NCI-H187 treated with DMSO at 0.1 percent for 48 hours (cell line): ENCODE measurements around the gene SLC7A5.
"Not testable (repeated sequence)": the region's sequence is repeated elsewhere in the genome, so short reads cannot be mapped to it uniquely, and the experiment has no call there.

Source experiments
- DNase-seq: peaks from one replicate; lab custom pipeline; 2025; lab: John Stamatoyannopoulos, UW

Gene SLC7A5

DNA sequence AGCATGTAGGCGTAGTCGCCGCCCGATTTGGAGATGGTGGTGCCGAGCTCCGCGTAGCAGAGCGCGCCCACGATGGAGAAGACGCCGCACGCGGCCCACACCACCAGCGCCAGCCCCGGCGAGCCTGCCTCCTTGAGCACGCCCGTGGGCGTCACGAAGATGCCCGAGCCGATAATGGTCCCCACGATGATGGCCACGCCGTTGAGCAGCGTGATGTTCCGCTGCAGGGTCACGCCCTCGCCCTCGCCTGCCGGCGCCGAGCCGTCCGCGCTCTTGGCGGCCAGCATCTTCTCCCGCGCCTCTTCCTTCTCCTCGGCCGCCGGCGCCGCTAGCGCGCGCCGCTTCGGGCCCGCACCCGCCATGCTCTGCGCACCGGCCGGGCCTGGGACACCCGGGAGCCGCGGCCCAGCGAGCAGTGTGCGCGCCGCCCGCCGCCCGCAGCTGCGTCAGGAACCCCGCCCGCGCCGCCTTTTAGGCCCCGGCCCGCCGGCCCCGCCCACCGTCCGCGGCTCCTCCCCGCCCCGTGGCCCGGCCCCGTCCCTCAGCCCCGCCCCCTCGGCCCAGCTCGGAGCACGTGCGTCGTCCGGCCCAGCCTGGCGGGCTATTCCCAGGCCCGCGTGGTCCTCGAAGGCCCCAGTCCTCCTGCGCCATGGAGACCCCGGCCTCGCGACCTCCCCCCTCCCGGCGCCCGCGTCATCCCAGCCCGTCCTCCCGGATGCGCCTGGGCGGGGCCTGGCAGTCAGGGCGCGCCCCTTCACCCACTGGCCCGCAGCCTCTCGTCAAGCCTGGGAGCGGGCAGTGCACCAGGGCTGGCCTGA, at the start of gene SLC7A5:
TSS of gene SLC7A5 (minus strand) at position 447 of the 818 bp plus-strand sequence. CDS start at position 362, 85 bp downstream.
- not testable (repeated sequence) for DNase-seq

- no peak for DNase-seq
Measured at GRCh38 chr16:87918338-87918737, 49.0 kb upstream of the SLC7A5 start.

GRCh38 chr16:87917503-87917902, 48.2 kb upstream of the SLC7A5 start:
- DNase-seq: no peak

DNA sequence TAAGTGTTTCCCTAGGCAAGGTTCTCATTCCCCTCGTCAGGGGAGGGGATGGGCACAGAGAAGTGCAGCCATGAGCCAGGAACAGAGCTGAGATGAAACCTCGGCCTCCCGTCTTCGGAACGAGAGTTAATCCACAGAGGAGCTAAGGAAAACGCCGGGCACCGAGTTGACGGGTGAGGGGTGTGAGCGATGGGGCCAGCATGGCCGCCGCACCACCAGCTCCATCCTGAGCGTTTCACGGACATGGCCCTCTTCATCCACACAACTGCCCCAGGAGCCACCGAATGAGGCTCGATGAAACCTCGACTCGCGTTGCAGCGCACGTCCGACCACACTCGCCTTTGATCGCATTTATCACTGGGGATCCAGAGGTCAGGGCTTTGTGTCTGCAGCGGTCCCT, 45.5 kb upstream of the SLC7A5 start:
- DNase-seq: no peak

DNA sequence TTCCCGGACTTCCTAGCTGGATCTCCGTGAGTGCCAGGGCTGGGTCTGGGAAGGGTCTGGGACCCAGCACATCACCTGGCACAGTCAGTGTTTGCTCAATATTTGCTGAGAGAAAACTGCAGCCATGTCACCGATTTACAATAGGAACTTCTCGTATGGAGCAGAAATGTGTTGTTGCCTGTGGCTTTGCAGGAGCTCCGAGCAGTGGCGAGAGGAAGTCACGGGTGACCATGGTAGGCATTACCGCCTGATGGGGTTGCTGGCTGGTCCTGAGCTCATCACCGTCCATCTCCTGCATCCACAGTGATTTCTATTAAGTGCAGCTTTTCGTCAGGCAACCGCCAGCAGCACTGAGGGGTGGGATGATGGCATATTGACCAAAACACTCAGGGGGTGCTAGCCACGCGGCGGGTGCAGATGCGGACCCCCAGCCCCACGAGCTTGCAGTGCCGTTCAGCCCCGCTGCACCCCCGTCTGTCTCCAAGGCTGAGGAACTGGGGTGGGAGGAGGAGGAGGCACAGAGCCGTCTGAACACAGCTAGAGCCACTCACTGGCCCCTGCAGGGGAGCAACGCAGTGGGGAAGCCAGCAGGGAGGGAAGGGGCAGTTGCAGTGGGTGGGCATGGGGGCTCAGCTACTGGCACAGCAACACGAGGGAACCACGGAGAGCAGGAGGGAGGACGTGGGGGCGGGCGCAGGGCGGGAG, 44.9 kb upstream of the SLC7A5 start:
- not testable (repeated sequence) for DNase-seq

DNA sequence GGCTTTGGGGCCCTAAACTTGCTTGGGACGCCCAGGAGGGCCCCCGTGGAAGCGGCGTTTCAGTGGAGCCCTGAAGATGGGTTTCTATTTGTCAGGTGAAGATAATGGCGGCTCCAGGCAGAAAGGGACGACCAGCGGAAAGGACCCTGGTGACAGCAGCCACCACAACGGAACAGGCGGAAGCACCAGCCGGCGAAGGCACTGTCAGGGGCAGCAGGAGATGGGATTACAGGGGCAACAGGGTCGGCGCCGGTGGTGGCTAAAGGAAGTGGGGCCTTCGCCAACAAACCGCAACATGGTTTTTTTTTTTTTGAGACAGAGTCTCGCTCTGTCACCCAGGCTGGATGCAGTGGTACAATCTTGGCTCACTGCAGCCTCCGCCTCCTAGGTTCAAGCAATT, 43.4 kb upstream of the SLC7A5 start:
- DNase-seq: not testable (repeated sequence)

DNA sequence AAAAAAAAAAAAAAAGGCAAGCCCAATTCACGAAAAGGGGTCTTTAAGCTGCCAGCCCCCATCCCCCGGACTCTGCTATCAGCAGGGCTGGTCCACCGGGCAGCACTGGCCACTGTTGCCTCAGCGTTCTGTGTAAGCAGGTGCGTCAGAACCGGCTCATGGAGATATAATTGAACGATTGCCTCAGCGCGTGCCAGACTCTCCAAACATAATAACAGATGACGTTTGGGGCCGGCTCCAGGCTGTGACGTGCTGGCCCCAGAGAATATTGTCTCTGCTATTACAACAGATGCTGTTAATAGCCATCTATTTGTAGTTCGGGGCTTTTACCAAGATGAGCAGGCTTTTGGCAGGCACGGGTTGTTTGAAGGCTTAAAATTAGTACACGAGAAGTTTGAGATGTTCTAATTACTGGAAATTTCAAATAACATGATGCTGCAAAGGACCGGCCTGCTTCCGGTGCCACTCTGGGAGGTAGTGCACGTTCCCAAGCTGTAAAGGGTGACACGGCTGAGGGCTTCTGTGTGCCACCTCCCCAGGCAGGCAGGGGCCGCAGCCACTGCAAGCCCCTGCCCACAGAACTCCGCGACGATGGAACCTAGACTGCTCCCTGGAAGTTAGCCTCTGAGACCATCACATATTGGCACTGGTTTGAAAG, 41.9 kb upstream of the SLC7A5 start:
- DNase-seq: not testable (repeated sequence)

GRCh38 chr16:87909203-87909935, 40.1 kb upstream of the SLC7A5 start:
- DNase-seq: not testable (repeated sequence)

DNA sequence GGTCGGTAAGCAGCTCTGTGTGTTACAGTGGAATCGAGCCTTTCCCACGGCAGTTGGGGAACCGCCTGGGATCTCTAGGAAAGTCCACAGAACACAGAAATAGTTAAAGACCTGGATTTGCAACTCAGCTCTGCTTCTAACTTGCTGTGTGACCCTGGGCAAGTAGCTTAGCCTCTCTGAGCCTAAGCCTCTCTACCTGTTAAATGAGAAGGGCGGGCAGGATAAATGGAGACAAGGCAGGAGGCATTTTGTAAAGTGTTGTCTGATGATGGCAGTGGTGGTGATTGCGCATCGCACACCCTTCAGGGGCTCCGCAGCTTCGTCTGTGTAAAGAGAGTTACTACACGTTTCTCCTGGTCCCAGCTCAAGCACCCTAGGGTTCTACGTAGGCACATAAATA, 38.8 kb upstream of the SLC7A5 start:
- DNase-seq: not testable (repeated sequence)

DNA sequence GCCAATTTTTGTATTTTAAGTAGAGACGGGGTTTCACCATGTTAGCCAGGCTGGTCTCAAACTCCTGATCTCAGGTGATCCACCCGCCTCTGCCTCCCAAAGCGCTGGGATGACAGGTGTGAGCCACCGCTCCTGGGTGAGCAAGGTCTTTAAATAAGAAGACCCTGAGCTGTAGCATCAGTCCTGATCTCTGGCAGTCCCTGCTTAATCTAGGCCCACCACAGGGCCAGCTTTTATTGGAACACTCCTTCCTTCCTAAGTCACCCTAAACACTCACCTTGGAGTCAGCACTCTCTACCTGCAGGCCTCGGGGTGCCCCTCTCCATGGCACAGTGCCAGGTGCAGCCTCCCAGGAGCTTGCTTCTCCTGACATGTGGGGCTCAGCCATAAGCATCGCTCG, 36.2 kb upstream of the SLC7A5 start:
- not testable (repeated sequence) for DNase-seq

GRCh38 chr16:87904963-87905362, 35.7 kb upstream of the SLC7A5 start:
- not testable (repeated sequence) for DNase-seq

GRCh38 chr16:87900489-87900888, 31.2 kb upstream of the SLC7A5 start:
- not testable (repeated sequence) for DNase-seq

GRCh38 chr16:87897521-87898505, 28.5 kb upstream of the SLC7A5 start:
- no peak for DNase-seq

DNA sequence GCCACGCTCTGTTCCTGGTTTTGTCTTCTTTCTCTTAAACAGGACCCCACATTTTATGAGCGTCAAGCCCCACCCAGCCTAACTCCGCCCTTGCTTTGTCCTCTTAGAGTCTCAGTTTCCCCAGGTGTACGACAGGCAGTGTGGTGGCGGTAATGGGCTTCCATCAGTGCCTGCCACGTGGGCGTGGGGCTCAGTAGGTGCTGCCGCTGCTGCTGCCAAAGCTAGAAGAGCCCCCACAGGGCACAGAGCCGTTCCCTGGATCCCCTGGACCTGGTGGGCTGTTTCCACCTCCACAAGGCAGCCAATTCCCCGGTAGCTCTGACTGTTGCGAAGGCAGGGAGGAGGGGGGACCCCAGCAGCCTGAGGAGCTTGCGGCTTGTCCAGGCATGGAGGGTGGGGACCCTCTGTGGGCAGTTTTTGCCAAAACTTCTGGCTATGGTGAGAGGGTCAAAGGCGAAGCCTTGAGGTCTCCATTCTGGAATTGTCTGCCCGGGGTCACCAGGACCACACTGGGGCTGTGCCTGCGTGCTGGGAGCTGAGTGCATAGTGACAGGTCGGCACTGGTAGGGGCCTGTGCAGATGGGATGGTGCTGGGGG, 27.7 kb upstream of the SLC7A5 start:
- not testable (repeated sequence) for DNase-seq

DNA sequence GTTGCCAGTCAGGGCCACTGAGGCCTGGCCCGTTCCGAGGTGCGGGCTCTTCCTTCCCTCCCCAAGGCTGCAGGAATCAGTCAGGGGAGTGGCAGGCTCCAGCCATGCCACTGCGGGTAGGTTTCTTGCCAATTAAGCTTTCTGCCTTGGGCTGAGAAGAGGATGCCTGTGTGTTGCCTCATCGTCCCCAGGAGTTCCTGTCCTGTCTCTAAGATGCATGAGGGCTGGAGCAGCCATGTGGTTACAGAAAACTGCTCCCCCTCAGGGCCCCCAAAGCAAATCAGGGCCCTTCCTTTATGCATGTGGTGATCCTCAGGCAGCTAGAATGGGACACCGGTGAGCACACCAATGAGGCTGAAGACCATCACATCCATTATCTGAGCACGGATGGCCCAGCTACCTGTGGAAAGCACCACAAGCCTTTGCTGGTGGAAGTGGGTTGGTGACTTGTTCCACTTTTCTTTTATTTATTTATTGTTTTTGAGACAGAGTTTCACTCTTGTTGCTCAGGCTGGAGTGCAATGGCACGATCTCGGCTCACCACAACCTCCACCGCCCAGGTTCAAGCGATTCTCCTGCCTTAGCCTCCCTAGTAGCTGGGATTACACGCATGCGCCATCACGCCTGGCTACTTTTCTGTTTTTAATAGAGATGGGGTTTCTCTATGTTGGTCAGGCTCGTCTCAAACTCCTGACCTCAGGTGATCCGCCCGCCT, 27.0 kb upstream of the SLC7A5 start:
- DNase-seq: not testable (repeated sequence)

GRCh38 chr16:87895641-87896141, 26.4 kb upstream of the SLC7A5 start:
- DNase-seq: no peak

- not testable (repeated sequence) for DNase-seq
Measured at GRCh38 chr16:87894005-87894404, 24.7 kb upstream of the SLC7A5 start.

GRCh38 chr16:87891764-87892163, 22.5 kb upstream of the SLC7A5 start:
- DNase-seq: no peak

DNA sequence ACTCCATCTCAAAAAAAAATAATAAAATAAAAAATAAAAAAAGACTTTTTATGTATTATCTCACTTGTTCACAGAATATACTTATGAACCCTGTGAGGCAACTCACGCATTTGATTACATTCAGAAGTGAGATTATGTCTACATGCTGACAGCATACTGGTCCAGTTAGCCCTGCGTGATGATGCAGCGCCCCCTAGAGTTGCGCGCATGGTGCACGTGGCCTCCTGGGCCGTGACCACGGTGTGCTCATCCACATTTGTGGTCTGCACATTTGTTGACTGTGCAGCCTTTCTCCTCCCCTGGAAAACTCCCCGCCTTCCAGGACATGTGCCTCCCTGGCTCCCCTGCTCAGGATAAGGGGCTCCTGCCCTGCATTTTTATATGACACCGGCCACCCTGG, 20.5 kb upstream of the SLC7A5 start:
- not testable (repeated sequence) for DNase-seq
